B cell (primary cell): ENCODE data around the gene ENDOV. TPM values are rescaled to one million over a fixed set of nuclear protein-coding genes. Genes with fewer than 3 reads are reported as not detected.

ENCODE experiments used
- ATAC-seq: fragments of 200-7000 bp; cut with Tn5 transposase; one replicate; pipeline ENCODE4 v1.10.0; 2021; ENCODE audit warnings: low read depth, mild to moderate bottlenecking, moderate number of reproducible peaks, moderate library complexity
- CTCF ChIA-PET: fragments of 350-600 bp; sonication (Branson Sonifier 250); formaldehyde crosslinking; loops from one replicate; lab custom pipeline; 2021; ENCODE audit warnings: antibody characterized with exemption, inconsistent platforms; lab: Charles Lee
- POLR2A ChIA-PET: fragments of 350-600 bp; sonication (Branson Sonifier 250); formaldehyde crosslinking; loops from one replicate; lab custom pipeline; 2021; ENCODE audit warnings: antibody characterized with exemption; lab: Charles Lee
- DNase-seq: peaks from one replicate; pipeline ENCODE4 v3.0.0; 2013
- H2AFZ ChIP-seq: 2 replicates; pipeline ENCODE4 v1.6.1; 2012; ENCODE audit warnings: mild to moderate bottlenecking, low read depth, low read length; ENCODE audit not compliant: insufficient read depth, poor library complexity, severe bottlenecking
- H3K27ac ChIP-seq, 2 donors: 1 replicate in 1 of 2; 2 replicates in 1 of 2; pipeline ENCODE4 v1.5.1; 2012 to 2013; ENCODE audit warnings: low read length in 2 of 2, mild to moderate bottlenecking in 2 of 2, moderate library complexity in 1 of 2
- H3K27me3 ChIP-seq, 4 experiments: fragments of 200-600 bp in 1 of 4; sonication (generic) in 1 of 4; replicated peaks in 1 of 4; 1 replicate in 2 of 4; 2 replicates in 2 of 4; pipeline versions ENCODE4 v1.6.1 to v1.7.0; 2013 to 2016; ENCODE audit warnings: low read length in 3 of 4, mild to moderate bottlenecking in 2 of 4, mixed read lengths in 1 of 4, moderate library complexity in 1 of 4; ENCODE audit not compliant: insufficient read depth in 4 of 4, control insufficient read depth in 3 of 4; ENCODE audit errors: control extremely low read depth in 1 of 4
- H3K36me3 ChIP-seq, 2 experiments: replicated peaks in 1 of 2; 1 replicate in 1 of 2; 2 replicates in 1 of 2; pipeline versions ENCODE4 v1.6.1 to v1.7.1; 2013; ENCODE audit warnings: low read length in 1 of 2; ENCODE audit not compliant: insufficient read depth in 2 of 2, control insufficient read depth in 1 of 2; ENCODE audit errors: control extremely low read depth in 1 of 2, extremely low read depth in 1 of 2
- H3K4me1 ChIP-seq, 2 donors: fragments of 200-600 bp in 1 of 2; sonication (generic) in 1 of 2; 1 replicate in 1 of 2; 2 replicates in 1 of 2; pipeline versions ENCODE4 v1.5.1 to v1.6.1; 2013 to 2017; ENCODE audit warnings: low read length in 2 of 2; ENCODE audit not compliant: control insufficient read depth in 2 of 2, insufficient read depth in 2 of 2
- H3K4me2 ChIP-seq: replicated peaks from 2 replicates; pipeline ENCODE3; 2012; ENCODE audit warnings: mild to moderate bottlenecking, low read depth, low read length; ENCODE audit not compliant: poor library complexity, severe bottlenecking
- H3K4me3 ChIP-seq, 5 experiments: fragments of 200-600 bp in 1 of 5; sonication (generic) in 1 of 5; 1 replicate in 3 of 5; 2 replicates in 2 of 5; pipeline versions ENCODE4 v1.5.1 to v1.7.0; 2011 to 2016; ENCODE audit warnings: low read length in 4 of 5, mild to moderate bottlenecking in 4 of 5, low read depth in 2 of 5, control low read depth in 1 of 5, moderate library complexity in 1 of 5; ENCODE audit not compliant: insufficient read depth in 1 of 5; ENCODE audit errors: control extremely low read depth in 1 of 5, extremely low read depth in 1 of 5
- H3K79me2 ChIP-seq: fragments of 200-600 bp; sonication (generic); one replicate; pipeline ENCODE4 v1.6.0; 2016; ENCODE audit warnings: low read length; ENCODE audit not compliant: control insufficient read depth, insufficient read depth
- H3K9ac ChIP-seq: fragments of 200-600 bp; sonication (generic); 2 replicates; pipeline ENCODE4 v1.6.1; 2017; ENCODE audit warnings: mild to moderate bottlenecking, low read length, moderate library complexity
- H3K9me3 ChIP-seq, 3 donors: one replicate each; pipeline versions ENCODE4 v1.6.1 to v1.7.1; 2013; ENCODE audit warnings: low read length in 2 of 3; ENCODE audit not compliant: control insufficient read depth in 2 of 3, insufficient read depth in 1 of 3; ENCODE audit errors: control extremely low read depth in 1 of 3
- H4K20me1 ChIP-seq: 2 replicates; pipeline ENCODE4 v1.6.0; 2012; ENCODE audit warnings: mild to moderate bottlenecking, low read length; ENCODE audit not compliant: insufficient read depth, control insufficient read depth, poor library complexity, severe bottlenecking
- H3K27ac Mint-ChIP-seq: one replicate; pipeline ENCODE4 v1.8.0; 2021; ENCODE audit warnings: mixed read lengths
- H3K27me3 Mint-ChIP-seq: one replicate; pipeline ENCODE4 v1.8.0; 2021; ENCODE audit warnings: mixed read lengths
- H3K4me1 Mint-ChIP-seq: one replicate; pipeline ENCODE4 v1.8.0; 2021; ENCODE audit warnings: mixed read lengths
- H3K4me3 Mint-ChIP-seq: one replicate; pipeline ENCODE4 v1.8.0; 2021; ENCODE audit warnings: mixed read lengths
- H3K9me3 Mint-ChIP-seq: one replicate; pipeline ENCODE4 v1.8.0; 2022; ENCODE audit warnings: mixed read lengths; ENCODE audit not compliant: insufficient read depth
- CTCF ChIP-seq: fragments of 200-600 bp; IDR thresholded peaks from one replicate; pipeline ENCODE4 v1.8.0; 2022; ENCODE audit warnings: antibody characterized with exemption, mild to moderate bottlenecking
- EZH2 ChIP-seq: IDR thresholded peaks from 2 replicates; pipeline ENCODE4 v1.6.1; 2012; ENCODE audit warnings: borderline replicate concordance, low read depth, mild to moderate bottlenecking, moderate library complexity, low read length; ENCODE audit not compliant: insufficient read depth, poor library complexity, severe bottlenecking
- WGBS: methylation state at CpG from one replicate; pipeline ENCODE4 v1.1.5; 2013; ENCODE audit warnings: missing lambda C conversion rate; ENCODE audit not compliant: insufficient coverage; 5-methylcytosine and 5-hydroxymethylcytosine counted together
- intact Hi-C: fragments of 100-400 bp; cut with micrococcal nuclease; formaldehyde crosslinking; loops from one replicate; pipeline ENCODE4 v1.10.0; 2022
- polyA plus RNA-seq: library from polyadenylated mRNA; depleted of rRNA; stranded (reverse); fragments of >200 nt; gene quantifications from 2 replicates; pipeline ENCODE4 v1.2.3, GENCODE V29; 2012
- total RNA-seq, 2 donors: library from RNA; stranded (reverse); fragments of 120-200 nt in 1 of 2; gene quantifications; 1 replicate in 1 of 2; 2 replicates in 1 of 2; pipeline versions ENCODE4 v1.2.3 to v1.2.4, GENCODE V29; 2013 to 2022

Gene ENDOV
- total and polyA plus RNA-seq, 2 donors (not counting 1 experiment from before 2014, with no cell fraction given): 25.3 to 49.5 TPM

GRCh38 chr17:80431246-80432195, 16.6 kb downstream of the ENDOV start:
- TF ChIP-seq CTCF (no peak), EZH2 (no peak)
- Histone ChIP-seq H3K4me2 (no peak overlapping the region), H3K36me3 (no peaks in the 10 kb centered on the region), H2AFZ (no peak overlapping the region), H3K27ac (no peak overlapping the region), H3K4me3 (no peak overlapping the region), H3K9me3 (peaks cover 0 to 6% (median 0%) of the 10 kb centered on the region in 3 donors), H3K27me3 (no peaks in the 10 kb centered on the region), H3K79me2 (no peaks in the 10 kb centered on the region), H3K4me1 (peaks cover 5 to 7% of the 10 kb centered on the region in 2 donors), H3K9ac (no peak overlapping the region), H4K20me1 (no peaks in the 10 kb centered on the region)
- ATAC-seq: no peak
- ChIA-PET POLR2A (no interaction called here), CTCF (no interaction called here)
- Mint-ChIP-seq H3K27ac (no peak overlapping the region), H3K4me1 (peaks cover 7% of the 10 kb centered on the region), H3K27me3 (no peaks in the 10 kb centered on the region), H3K9me3 (peaks cover 2% of the 10 kb centered on the region), H3K4me3 (no peak overlapping the region)
- no peak for DNase-seq
- WGBS: 94% methylated on average over 29 of the region's 29 CpGs
- intact Hi-C loops: no loop called here

- Histone ChIP-seq H3K36me3 (no peaks in the 10 kb centered on the region), H3K27ac (no peak overlapping the region), H4K20me1 (no peaks in the 10 kb centered on the region), H3K4me1 (no peaks in the 10 kb centered on the region), H3K27me3 (no peaks in the 10 kb centered on the region), H3K9me3 (peaks cover 0 to 6% (median 0%) of the 10 kb centered on the region in 3 donors), H3K79me2 (no peaks in the 10 kb centered on the region), H3K4me2 (no peak overlapping the region), H3K4me3 (no peak overlapping the region), H2AFZ (no peak overlapping the region), H3K9ac (no peak overlapping the region)
- peaks cover 2% of the 10 kb centered on the region for H3K9me3 Mint-ChIP-seq
- TF ChIP-seq CTCF (no peak), EZH2 (no peak)
- no peaks in the 10 kb centered on the region for H3K4me1 Mint-ChIP-seq
- DNase-seq (no peak), ATAC-seq (no peak)
- no peaks in the 10 kb centered on the region for H3K27me3 Mint-ChIP-seq
- CTCF ChIA-PET: interaction anchor here (1.0 kb wide), 1 partner anchor 141 kb away, joined by 3 read pairs; no protein-coding TSS in a partner anchor
- POLR2A ChIA-PET: no interaction called here
- H3K27ac Mint-ChIP-seq: no peak overlapping the region
- 90% methylated on average over 15 of the region's 15 CpGs for WGBS
- H3K4me3 Mint-ChIP-seq: no peak overlapping the region
- intact Hi-C loops: no loop called here
These were observed 17.5 kb downstream of the ENDOV start for GRCh38 chr17:80432350-80432955.
